Lung (tissue), 12 donors: ENCODE results near the gene SIL1. TPM values are rescaled to one million over a fixed set of nuclear protein-coding genes. Genes with fewer than 3 reads are reported as not detected.
A peak's percentile ranks its signal among the peaks of the same experiment; 100 is the strongest.

Experiments used
- ATAC-seq: fragments of 200-7000 bp; cut with Tn5 transposase; one replicate; pipeline ENCODE4 v1.9.1; 2020; ENCODE audit warnings: moderate number of reproducible peaks; ENCODE audit not compliant: insufficient read depth, low FRiP score
- DNase-seq, 3 donors: peaks; one replicate each; pipeline ENCODE4 v3.0.0-alpha.2; 2013 to 2017
- H3K27ac ChIP-seq, 2 donors: one replicate each; pipeline ENCODE4 v1.5.1; 2013; ENCODE audit warnings: mild to moderate bottlenecking in 2 of 2, moderate library complexity in 2 of 2, control low read depth in 1 of 2, inconsistent platforms in 1 of 2, low read depth in 1 of 2, low read length in 1 of 2
- H3K27me3 ChIP-seq, 3 donors: one replicate each; pipeline ENCODE4 v1.5.1; 2013; ENCODE audit warnings: low read length in 2 of 3; ENCODE audit not compliant: control insufficient read depth in 3 of 3, insufficient read depth in 3 of 3
- H3K36me3 ChIP-seq, 4 donors: one replicate each; pipeline ENCODE4 v1.5.1; 2013; ENCODE audit warnings: low read length in 4 of 4, mild to moderate bottlenecking in 1 of 4, moderate library complexity in 1 of 4; ENCODE audit not compliant: control insufficient read depth in 4 of 4, insufficient read depth in 4 of 4
- H3K4me1 ChIP-seq, 5 donors: one replicate each; pipeline ENCODE4 v1.5.1; 2013; ENCODE audit warnings: low read length in 5 of 5, mild to moderate bottlenecking in 2 of 5, moderate library complexity in 1 of 5; ENCODE audit not compliant: control insufficient read depth in 5 of 5, insufficient read depth in 5 of 5
- H3K4me3 ChIP-seq: one replicate; pipeline ENCODE4 v1.5.1; 2013; ENCODE audit warnings: mild to moderate bottlenecking, control low read depth, moderate library complexity
- H3K9ac ChIP-seq, 2 donors: one replicate each; pipeline ENCODE4 v1.5.1; 2013; ENCODE audit warnings: low read length in 2 of 2, control low read depth in 1 of 2; ENCODE audit not compliant: insufficient read depth in 1 of 2
- H3K9me3 ChIP-seq, 4 donors: one replicate each; pipeline ENCODE4 v1.5.1; 2013; ENCODE audit warnings: low read length in 3 of 4, mild to moderate bottlenecking in 1 of 4, moderate library complexity in 1 of 4; ENCODE audit not compliant: control insufficient read depth in 4 of 4, insufficient read depth in 3 of 4
- CTCF ChIP-seq: IDR thresholded peaks from 2 replicates; pipeline ENCODE4 v1.5.1; 2012; ENCODE audit warnings: mild to moderate bottlenecking; ENCODE audit errors: control extremely low read depth, extremely low read depth
- WGBS, 2 donors: extraction: QIAGEN DNeasy Blood & Tissue Kit; methylation state at CpG; one replicate each; pipeline ENCODE4 v1.1.7; 2013; 5-methylcytosine and 5-hydroxymethylcytosine counted together
- polyA plus RNA-seq, 2 donors: library from polyadenylated mRNA; stranded (reverse); fragments of 200-250 nt; gene quantifications; one replicate each; pipeline ENCODE4 v1.2.1, GENCODE V29; 2013
- total RNA-seq, 2 donors: library from RNA; depleted of rRNA in 1 of 2; stranded (reverse); fragments of >200 nt in 1 of 2; gene quantifications; one replicate each; pipeline ENCODE4 v1.2.1, GENCODE V29; 2014 to 2021
- donor health status: control.
- donor health status: control.
- donor health status: Bipolar disorder and iron deficiency.
- donor health status: healthy.
- donor health status: DM: yes; HTN: yes; CAD: no.

SIL1 gene
- total and polyA plus RNA-seq, 4 donors, result 38.5 to 109 (median 78.4) TPM

DNA sequence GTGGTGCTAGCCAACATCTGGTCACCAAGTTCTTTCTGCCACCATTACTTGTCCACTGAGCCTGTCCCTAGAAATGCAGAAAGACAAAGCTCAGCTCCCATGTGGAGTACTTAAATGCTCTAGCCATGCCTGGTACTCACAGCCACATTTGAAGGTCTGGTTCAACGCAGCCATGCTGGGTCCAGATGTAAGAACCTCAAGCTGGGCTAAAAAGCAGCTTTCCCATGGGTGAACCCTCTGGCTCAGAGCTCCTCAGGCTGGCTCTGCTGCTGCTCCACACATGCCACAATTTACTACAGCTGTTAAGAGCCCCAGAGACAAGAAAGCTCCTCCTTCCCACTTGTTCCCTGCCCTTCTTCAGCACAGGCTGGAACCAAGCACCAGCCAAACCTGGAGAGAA lies 225.9 kb downstream of the SIL1 start:
- Histone ChIP-seq H3K9ac (no peak overlapping the region), H3K27me3 (no peaks in the 10 kb centered on the region), H3K4me3 (no peak overlapping the region), H3K9me3 (peaks cover 0 to 1% (median 0%) of the 10 kb centered on the region in 4 donors), H3K27ac (no peak overlapping the region), H3K4me1 (peaks cover 6 to 17% (median 15%) of the 10 kb centered on the region in 5 donors), H3K36me3 (no peaks in the 10 kb centered on the region)
- WGBS, 2 donors, result 91 to 92% methylated on average over 1 of the region's 1 CpG
- no peak for DNase-seq
- TF ChIP-seq CTCF, result no peak
- no peak for ATAC-seq

GRCh38 chr5:138969323-138970002 lies 228.7 kb downstream of the SIL1 start:
- no peaks in the 10 kb centered on the region for H3K27me3 ChIP-seq
- no peak overlapping the region for H3K4me3 ChIP-seq
- WGBS, 2 donors, result 87 to 95% methylated on average over 5 of the region's 5 CpGs
- peak overlapping the region in 1 of 2 donors; percentile 25 for H3K27ac ChIP-seq
- no peak overlapping the region for H3K9ac ChIP-seq
- DNase-seq (no peak), ATAC-seq (no peak)
- no peaks in the 10 kb centered on the region for H3K9me3 ChIP-seq
- no peaks in the 10 kb centered on the region for H3K36me3 ChIP-seq
- peaks cover 3 to 22% (median 15%) of the 10 kb centered on the region in 5 donors for H3K4me1 ChIP-seq
- TF ChIP-seq CTCF, result no peak

DNA sequence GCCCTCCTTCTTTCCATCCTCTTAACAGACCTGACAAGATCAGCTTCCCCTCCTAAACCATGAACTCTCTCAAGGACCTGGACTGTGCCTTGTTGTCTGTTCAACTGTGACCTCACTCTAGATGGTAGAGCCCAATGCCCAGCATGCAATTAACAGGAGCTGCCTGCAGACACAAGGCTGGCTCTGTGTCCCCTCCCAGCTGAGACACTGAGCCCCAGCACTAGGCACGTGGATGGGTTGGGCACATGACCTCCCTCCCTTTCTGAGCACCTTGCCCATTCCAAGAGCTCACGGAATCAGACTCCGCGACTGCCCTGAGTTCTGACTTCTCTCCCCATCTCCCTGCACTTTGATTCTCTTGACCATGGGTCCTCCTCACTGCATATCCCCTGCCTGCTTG lies 229.6 kb downstream of the SIL1 start:
- H3K36me3 ChIP-seq, result no peaks in the 10 kb centered on the region
- WGBS, 2 donors, result 96% methylated on average over 4 of the region's 4 CpGs
- no peak for DNase-seq
- ATAC-seq, result no peak
- H3K4me1 ChIP-seq, result peaks cover 2 to 23% (median 16%) of the 10 kb centered on the region in 5 donors
- H3K9ac ChIP-seq, result no peak overlapping the region
- no peaks in the 10 kb centered on the region for H3K27me3 ChIP-seq
- no peak for TF ChIP-seq CTCF
- no peak overlapping the region for H3K4me3 ChIP-seq
- H3K27ac ChIP-seq, result no peak overlapping the region
- H3K9me3 ChIP-seq, result no peaks in the 10 kb centered on the region
